ENCODE measurements around the gene DDR2. TPM values are rescaled to one million over a fixed set of nuclear protein-coding genes. Genes with fewer than 3 reads are reported as not detected.

The DDR2 gene
- total RNA-seq, 1 experiment from 2014 or later, result 0.52 TPM

GRCh38 chr1:162656266-162656665, 24.0 kb downstream of the DDR2 start:
- H3K4me1 ChIP-seq (ENCODE audit: insufficient read depth, low read length), result no peaks in the 10 kb centered on the region
- H3K23ac ChIP-seq (ENCODE audit: insufficient read length, low read depth, low read length), result no peak overlapping the region
- Mint-ChIP-seq H3K4me3 (no peak overlapping the region), H3K27ac (no peak overlapping the region), H3K27me3 (ENCODE audit: low read depth) (peaks cover 5% of the 10 kb centered on the region; the same call in 1 of the 2 replicates), H3K9me3 (no peaks in the 10 kb centered on the region), H3K36me3 (ENCODE audit: insufficient read depth in 1 of 3, low read depth in 3 of 3) (no peaks in the 10 kb centered on the region), H3K4me1 (no peaks in the 10 kb centered on the region)
- no peaks in the 10 kb centered on the region for H3K23me2 ChIP-seq (ENCODE audit: insufficient read length, low read depth, low read length, poor library complexity, severe bottlenecking)
- H4K91ac ChIP-seq (ENCODE audit: insufficient read length, low read depth, low read length), result no peak overlapping the region
- no peak overlapping the region for H3K27ac ChIP-seq (ENCODE audit: insufficient read length, low read depth, low read length)
- no peak overlapping the region for H3K56ac ChIP-seq (ENCODE audit: insufficient read length, low read depth, low read length)
- DNase-seq, result no peak
- H3K9me3 ChIP-seq (ENCODE audit: control insufficient read depth, low read depth, low read length), result no peaks in the 10 kb centered on the region
- WGBS (ENCODE audit: extremely low coverage, insufficient read length, low lambda C conversion rate), result no CpG with 5 or more reads among the region's 1 CpG
- H3K9ac ChIP-seq (ENCODE audit: extremely low read depth, insufficient read length, low read length), result no peak overlapping the region
- no peaks in the 10 kb centered on the region for H4K20me1 ChIP-seq (ENCODE audit: control insufficient read depth, insufficient read depth, insufficient read length)
- H2BK15ac ChIP-seq (ENCODE audit: low read depth, low read length), result no peak overlapping the region
- H2BK20ac ChIP-seq (ENCODE audit: low read depth, low read length, poor library complexity, severe bottlenecking), result no peak overlapping the region
- H3K14ac ChIP-seq (ENCODE audit: insufficient read depth, low read length), result no peak overlapping the region
- no peak overlapping the region for H3K4ac ChIP-seq (ENCODE audit: low read depth, low read length)
- no peak for TF ChIP-seq CTCF (conservative IDR thresholded peaks at IDR 0.05)
- no peak overlapping the region for H2BK120ac ChIP-seq (ENCODE audit: low read depth, low read length, poor library complexity, severe bottlenecking)
- no peak overlapping the region for H2BK12ac ChIP-seq (ENCODE audit: insufficient read length, low read depth, low read length)
- H2BK5ac ChIP-seq (ENCODE audit: insufficient read length, low read length), result no peak overlapping the region
- H3T11ph ChIP-seq (ENCODE audit: low read length), result no peak overlapping the region
- no peak overlapping the region for H3K18ac ChIP-seq (ENCODE audit: insufficient read length, low read depth, low read length)
- no peaks in the 10 kb centered on the region for H3K79me2 ChIP-seq (ENCODE audit: insufficient read depth, low read length)
- H2AFZ ChIP-seq (ENCODE audit: low read length), result no peak overlapping the region
- H4K8ac ChIP-seq (replicated peaks; ENCODE audit: insufficient read length, low read depth, low read length), result no peak overlapping the region
- no peak overlapping the region for H2AK5ac ChIP-seq (ENCODE audit: insufficient read length, low read length)
- no peak overlapping the region for H3K4me2 ChIP-seq (ENCODE audit: insufficient read depth, insufficient read length, low read length)
- H3K27me3 ChIP-seq (ENCODE audit: insufficient read depth, low read length), result no peaks in the 10 kb centered on the region
- no peaks in the 10 kb centered on the region for H3K79me1 ChIP-seq (ENCODE audit: insufficient read depth, low read depth, low read length, poor library complexity, severe bottlenecking)
- H4K5ac ChIP-seq (ENCODE audit: insufficient read length, low read depth, low read length), result no peak overlapping the region
